Mononuclear cell (primary cell): ENCODE measurements around the gene FLII. TPM values are rescaled to one million over a fixed set of nuclear protein-coding genes. Genes with fewer than 3 reads are reported as not detected.

Experiments
- H3K27me3 ChIP-seq: 2 replicates; pipeline ENCODE4 v1.6.0; 2011; ENCODE audit warnings: low read length, control low read depth; ENCODE audit not compliant: insufficient read depth
- H3K4me1 ChIP-seq: 2 replicates; pipeline ENCODE4 v1.5.1; 2011; ENCODE audit warnings: mild to moderate bottlenecking, low read length, control low read depth; ENCODE audit not compliant: insufficient read depth
- H3K4me3 ChIP-seq: 2 replicates; pipeline ENCODE4 v1.5.1; 2011; ENCODE audit warnings: mild to moderate bottlenecking, low read length, moderate library complexity
- H3K9me3 ChIP-seq: 2 replicates; pipeline ENCODE4 v1.5.1; 2011; ENCODE audit warnings: low read depth, mild to moderate bottlenecking, control low read depth, low read length
- total RNA-seq: library from RNA; depleted of rRNA; stranded (reverse); fragments of >200 nt; gene quantifications from one replicate; pipeline ENCODE4 v1.2.3, GENCODE V29; 2012

Gene FLII
- total RNA-seq, 1 donor, result 122 TPM

DNA sequence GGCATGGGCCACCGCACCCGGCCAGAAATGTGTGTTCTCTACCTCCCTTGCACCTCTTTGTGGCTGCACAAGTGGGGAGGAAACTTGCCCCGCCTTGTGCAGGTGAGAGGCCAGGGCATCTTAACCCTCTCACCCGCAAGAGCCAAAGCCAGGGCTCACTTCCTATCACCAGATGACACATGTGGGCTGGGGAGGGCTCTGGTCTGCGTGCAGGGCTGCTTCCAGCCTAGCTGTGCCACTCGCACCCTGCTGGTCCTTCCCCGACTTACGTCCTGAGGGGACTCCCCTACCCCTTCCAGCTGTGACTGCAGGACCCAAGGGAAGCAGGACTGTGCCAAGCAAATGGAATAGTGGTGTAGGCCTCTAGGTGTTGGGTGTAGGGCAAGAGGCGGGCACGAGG lies 8.8 kb upstream of the FLII start:
- Histone ChIP-seq H3K4me3 (no peak overlapping the region), H3K27me3 (no peaks in the 10 kb centered on the region), H3K4me1 (no peaks in the 10 kb centered on the region), H3K9me3 (no peaks in the 10 kb centered on the region)

DNA sequence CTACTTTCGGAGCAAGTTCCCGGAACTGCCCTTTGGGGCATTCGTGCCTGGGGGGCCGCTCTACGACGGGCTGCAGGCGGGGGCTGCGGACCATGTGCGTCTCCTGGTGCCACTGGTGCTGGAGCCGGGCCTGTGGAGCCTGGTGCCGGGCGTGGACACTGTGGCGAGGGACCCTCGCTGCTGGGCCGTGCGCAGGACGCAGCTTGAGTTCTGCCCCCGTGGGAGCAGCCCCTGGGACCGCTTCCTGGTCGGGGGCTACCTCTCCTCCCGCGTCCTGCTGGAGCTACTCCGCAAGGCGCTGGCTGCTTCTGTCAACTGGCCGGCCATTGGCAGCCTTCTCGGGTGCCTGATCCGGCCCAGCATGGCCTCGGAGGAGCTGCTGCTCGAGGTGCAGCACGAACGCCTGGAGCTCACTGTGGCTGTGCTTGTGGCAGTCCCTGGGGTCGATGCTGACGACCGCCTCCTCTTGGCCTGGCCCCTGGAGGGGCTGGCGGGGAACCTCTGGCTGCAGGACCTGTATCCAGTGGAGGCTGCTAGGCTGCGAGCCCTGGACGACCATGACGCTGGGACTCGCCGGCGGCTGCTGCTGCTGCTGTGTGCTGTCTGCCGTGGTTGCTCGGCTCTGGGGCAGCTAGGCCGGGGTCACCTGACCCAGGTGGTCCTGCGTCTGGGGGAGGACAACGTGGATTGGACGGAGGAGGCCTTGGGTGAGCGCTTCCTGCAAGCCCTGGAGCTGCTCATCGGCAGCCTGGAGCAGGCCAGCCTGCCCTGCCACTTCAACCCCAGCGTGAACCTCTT lies 5.5 kb upstream of the FLII start:
- Histone ChIP-seq H3K27me3 (no peaks in the 10 kb centered on the region), H3K9me3 (no peaks in the 10 kb centered on the region), H3K4me3 (no peak overlapping the region), H3K4me1 (peaks cover 24% of the 10 kb centered on the region)

DNA sequence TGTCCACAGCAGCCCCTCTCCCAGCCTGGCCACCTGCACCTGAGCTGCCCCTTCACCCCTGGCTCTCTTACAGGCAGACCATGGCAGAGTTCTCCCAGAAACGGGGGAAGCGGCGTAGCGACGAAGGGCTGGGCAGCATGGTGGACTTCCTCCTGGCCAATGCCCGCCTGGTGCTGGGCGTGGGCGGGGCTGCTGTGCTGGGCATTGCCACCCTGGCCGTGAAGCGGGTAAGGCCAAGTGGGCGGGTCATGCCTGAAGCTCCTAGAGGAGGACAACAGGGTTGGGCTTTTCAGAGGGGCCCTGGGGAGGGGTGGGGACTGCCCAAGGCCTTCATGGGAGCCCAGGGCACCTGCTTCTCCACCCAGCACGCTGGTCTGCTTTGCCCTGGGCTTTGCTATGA lies 4.1 kb upstream of the FLII start:
- Histone ChIP-seq H3K27me3 (no peaks in the 10 kb centered on the region), H3K9me3 (no peaks in the 10 kb centered on the region), H3K4me3 (no peak overlapping the region), H3K4me1 (peaks cover 33% of the 10 kb centered on the region)

GRCh38 chr17:18262111-18262510 lies 3.6 kb upstream of the FLII start:
- H3K4me1 ChIP-seq, result peaks cover 38% of the 10 kb centered on the region
- no peaks in the 10 kb centered on the region for H3K9me3 ChIP-seq
- H3K4me3 ChIP-seq, result no peak overlapping the region
- H3K27me3 ChIP-seq, result no peaks in the 10 kb centered on the region

DNA sequence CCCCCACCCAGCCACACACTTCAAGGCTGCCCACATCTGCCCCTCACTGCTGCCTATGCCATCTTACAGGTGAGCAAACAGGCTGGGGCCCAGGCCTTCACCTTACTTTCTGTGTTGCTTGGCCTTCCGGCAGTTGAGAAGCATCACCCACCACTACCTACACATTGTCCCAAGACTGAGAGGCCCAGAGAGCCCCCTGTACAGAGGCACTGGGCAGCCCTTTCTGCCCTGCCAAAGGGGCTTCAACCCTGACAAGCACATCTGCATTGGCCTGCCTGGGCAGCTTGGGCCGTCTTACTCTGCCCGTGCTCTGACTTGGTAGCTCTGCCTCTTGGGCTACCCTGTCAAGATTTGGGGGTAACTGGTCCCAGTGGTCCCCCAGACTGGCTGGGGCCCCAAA lies 3.1 kb upstream of the FLII start:
- peaks cover 42% of the 10 kb centered on the region for H3K4me1 ChIP-seq
- H3K9me3 ChIP-seq, result no peaks in the 10 kb centered on the region
- H3K4me3 ChIP-seq, result no peak overlapping the region
- H3K27me3 ChIP-seq, result no peaks in the 10 kb centered on the region

- Histone ChIP-seq H3K4me3 (peak overlapping the region; percentile 75), H3K27me3 (no peaks in the 10 kb centered on the region), H3K9me3 (no peaks in the 10 kb centered on the region), H3K4me1 (peaks cover 47% of the 10 kb centered on the region)
These were observed 2.6 kb upstream of the FLII start for GRCh38 chr17:18261146-18261515.

- no peaks in the 10 kb centered on the region for H3K9me3 ChIP-seq
- peaks cover 52% of the 10 kb centered on the region for H3K4me1 ChIP-seq
- H3K4me3 ChIP-seq, result peak within 1 kb of the TSS; percentile 75
- no peaks in the 10 kb centered on the region for H3K27me3 ChIP-seq
These were observed 2.0 kb upstream of the FLII start, which contains the start of gene MIEF2 for GRCh38 chr17:18260332-18261145. MIEF2 (plus strand) TSS chr17:18260662; CDS start chr17:18262721, 2,059 bp downstream.

DNA sequence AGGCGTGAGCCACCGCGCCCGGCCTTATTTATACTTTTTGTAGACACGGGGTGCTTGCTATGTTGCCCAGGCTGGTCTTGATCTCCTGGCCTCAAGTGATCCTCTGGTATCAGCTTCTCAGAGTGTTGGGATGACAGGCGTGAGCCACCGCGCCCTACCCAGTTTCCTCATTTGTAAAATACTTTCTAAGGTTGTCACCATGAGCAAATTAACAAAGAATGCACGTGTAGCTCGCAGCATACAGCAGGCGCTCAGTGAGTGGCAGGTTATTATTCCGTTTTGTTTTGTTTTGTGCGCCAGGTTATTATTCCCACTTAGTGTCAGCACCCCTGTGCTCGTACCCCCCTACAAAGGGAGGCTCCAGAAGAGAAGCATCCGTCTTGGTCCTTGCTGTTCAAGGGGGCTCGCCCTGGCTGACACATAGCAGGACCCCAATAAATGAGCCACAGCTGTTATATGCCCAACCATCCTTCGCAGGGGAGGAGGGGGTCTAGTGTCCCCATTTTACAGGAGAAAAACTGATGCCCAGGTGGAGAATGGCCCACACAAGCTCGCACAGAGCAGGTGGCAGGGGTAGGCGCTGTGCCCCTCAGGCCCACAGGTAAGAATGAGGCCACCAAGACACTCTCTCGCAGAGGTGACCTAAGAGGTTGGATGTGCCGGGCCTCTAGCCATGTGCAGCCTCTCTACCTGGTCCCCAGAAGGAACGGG lies 1.2 kb upstream of the FLII start:
- peak overlapping the region; percentile 75 for H3K4me3 ChIP-seq
- H3K27me3 ChIP-seq, result no peaks in the 10 kb centered on the region
- H3K9me3 ChIP-seq, result no peaks in the 10 kb centered on the region
- peaks cover 52% of the 10 kb centered on the region for H3K4me1 ChIP-seq

DNA sequence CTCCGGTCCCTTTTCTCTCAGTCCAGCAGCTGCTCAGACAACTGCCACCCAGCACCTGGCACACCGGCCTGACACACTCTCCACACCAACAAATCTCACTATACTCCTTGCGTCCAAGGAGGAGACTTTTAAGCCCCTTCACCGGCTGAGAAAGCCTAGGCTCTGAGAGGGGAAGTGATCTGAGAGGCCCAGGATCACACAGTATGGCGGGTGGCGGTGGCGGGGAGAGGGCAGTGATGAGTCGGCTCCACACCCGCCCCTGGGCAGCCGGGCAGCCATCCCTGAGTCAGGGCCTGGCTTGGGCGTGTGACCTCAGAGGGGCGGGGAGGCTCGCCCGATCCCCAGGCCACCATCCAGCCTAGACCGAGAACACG lies 569 bp downstream of the FLII start:
- Histone ChIP-seq H3K9me3 (no peaks in the 10 kb centered on the region), H3K4me1 (peaks cover 52% of the 10 kb centered on the region), H3K4me3 (peak overlapping the region; percentile 87), H3K27me3 (no peaks in the 10 kb centered on the region)

DNA sequence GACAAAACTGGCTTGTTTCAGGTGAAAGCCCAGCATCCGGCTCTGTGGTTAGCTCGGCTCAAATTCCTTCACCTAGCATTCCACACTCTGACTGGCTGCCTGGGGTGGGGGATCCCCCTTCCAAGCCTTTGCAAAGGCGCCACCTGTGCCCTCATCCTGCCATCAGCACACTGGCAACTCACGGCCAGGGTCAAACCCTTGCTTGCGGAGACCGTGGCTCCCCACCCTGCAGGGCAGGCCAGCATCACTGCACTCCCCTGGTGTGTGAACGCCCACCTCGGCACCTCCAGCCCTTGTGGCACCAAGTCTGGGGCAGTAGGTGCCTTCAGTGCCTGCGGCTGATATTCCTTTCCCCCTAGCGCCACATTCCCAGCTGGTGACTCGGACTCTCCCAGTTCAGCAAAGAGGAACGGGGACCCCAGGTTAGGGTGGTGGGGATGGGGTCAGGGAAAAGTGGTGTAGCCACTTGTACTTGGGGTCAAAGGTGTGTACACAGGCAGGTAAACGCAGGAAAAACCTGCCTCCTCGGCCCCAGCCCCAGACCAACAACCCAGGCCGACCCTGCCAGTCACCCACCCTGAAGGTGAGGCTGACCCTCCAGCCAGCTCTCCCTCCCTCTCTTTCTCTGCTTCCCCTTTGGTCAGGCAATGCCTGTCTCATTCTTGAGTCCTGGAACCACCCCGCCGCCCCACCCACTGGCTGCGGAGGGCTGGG lies 1.1 kb downstream of the FLII start:
- H3K4me1 ChIP-seq, result peaks cover 52% of the 10 kb centered on the region
- peak overlapping the region; percentile 87 for H3K4me3 ChIP-seq
- H3K9me3 ChIP-seq, result no peaks in the 10 kb centered on the region
- no peaks in the 10 kb centered on the region for H3K27me3 ChIP-seq

- Histone ChIP-seq H3K9me3 (no peaks in the 10 kb centered on the region), H3K4me3 (no peak overlapping the region), H3K4me1 (peaks cover 48% of the 10 kb centered on the region), H3K27me3 (no peaks in the 10 kb centered on the region)
These were observed 1.8 kb downstream of the FLII start for GRCh38 chr17:18256776-18257175.

- H3K4me3 ChIP-seq, result no peak overlapping the region
- H3K4me1 ChIP-seq, result peaks cover 43% of the 10 kb centered on the region
- H3K27me3 ChIP-seq, result no peaks in the 10 kb centered on the region
- H3K9me3 ChIP-seq, result no peaks in the 10 kb centered on the region
These were observed 2.2 kb downstream of the FLII start for GRCh38 chr17:18256351-18256750.

- peaks cover 35% of the 10 kb centered on the region for H3K4me1 ChIP-seq
- H3K27me3 ChIP-seq, result no peaks in the 10 kb centered on the region
- H3K4me3 ChIP-seq, result no peak overlapping the region
- no peaks in the 10 kb centered on the region for H3K9me3 ChIP-seq
These were observed 3.5 kb downstream of the FLII start for GRCh38 chr17:18254888-18255649.
